ENCODE data around the gene STARD7.
A peak's percentile ranks its signal among the peaks of the same experiment; 100 is the strongest.

The STARD7 gene

GRCh38 chr2:96195410-96196066, 13.1 kb downstream of the STARD7 start:
- DNase-seq, result no peak

GRCh38 chr2:96191937-96192670, 16.5 kb downstream of the STARD7 start:
- DNase-seq, result no peak

DNA sequence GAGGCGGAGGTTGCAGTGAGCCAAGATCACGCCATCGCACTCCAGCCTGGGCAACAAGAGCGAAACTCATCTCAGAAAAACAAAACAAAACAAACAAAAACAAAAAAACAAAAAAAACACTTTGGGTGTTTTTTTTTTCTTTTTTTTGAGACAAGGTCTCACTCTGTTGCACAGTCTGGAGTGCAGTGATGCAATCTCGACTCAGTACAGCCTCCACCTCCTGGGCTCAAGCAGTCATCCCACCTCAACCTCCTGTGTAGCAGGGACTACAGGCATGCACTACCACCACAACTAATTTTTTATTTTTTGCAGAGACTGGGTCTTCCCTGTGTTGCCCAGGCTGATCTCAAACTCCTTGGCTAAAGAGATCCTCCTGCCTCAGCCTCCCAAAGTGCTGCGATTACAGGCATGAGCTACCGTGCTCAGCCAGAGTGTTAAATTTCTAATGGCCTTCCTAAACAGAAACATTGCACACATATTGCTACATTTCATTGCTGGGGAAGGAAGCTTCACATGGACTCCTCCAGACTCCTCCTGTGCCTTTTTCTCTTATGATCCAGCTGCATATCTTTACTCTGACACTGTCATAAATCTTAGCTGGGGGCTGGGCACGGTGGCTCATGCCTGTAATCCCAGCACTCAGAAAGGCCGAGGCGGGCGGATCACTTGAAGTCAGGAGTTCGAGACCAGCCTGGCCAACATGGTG, 19.7 kb downstream of the STARD7 start:
- DNase-seq, result no peak

DNA sequence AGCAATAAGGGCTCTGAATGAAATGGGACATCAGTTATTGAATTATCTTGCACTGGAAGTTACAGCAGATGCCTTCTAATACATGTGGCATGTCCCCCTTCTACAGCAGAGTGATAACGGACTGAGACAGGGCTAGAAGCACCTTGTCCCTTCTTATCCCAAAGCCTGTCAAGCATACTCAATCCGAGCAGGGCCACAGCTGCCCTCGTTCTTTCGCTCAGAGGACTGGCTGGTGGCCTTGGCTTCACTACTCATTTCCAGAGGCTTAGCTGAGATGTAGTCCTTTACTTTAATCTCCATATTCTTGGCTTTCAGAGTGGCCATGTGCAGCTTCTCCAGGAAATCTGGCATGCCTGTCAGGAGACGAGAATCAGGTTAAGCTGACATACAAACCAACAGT, 22.1 kb downstream of the STARD7 start:
- DNase-seq, result no peak

GRCh38 chr2:96185516-96185915, 23.1 kb downstream of the STARD7 start:
- no peak for DNase-seq

DNA sequence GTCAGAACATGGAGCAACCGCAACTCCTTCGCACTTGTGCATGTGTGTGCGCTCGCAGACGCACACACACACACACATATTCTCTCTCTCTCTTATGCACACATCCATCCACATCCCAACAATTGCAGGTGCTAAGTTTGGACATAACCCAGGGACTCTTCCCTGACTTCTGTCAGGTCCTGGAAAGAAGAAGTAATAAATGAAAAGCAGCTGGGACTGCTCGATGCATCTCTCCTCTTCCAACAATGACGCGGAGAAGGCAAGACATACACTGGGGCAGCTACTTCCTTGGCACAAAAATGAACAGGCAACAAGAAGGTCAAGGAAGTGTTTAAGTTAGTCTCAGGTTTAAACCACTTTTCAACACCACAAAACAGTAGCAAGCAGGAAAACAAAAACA, 23.6 kb downstream of the STARD7 start:
- no peak for DNase-seq

DNA sequence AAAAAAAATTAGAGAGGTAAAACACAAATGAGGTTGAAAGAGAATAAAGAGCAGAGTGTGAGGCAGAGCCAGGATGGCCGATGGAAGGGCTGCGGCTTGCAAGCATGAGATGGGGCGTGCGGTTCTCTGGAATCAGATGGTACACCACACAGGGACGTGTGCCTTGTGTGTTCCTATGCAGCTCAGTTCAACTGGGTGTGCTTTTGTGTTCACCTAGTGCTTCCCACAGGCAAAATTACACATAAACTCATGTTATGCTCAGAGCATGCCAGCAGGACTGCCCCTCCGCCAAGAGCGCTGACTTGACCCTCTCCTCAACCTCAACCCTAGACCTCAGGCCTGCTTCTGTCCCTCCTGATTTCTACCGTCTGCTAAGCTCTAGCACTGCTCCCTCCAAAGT, 24.4 kb downstream of the STARD7 start:
- DNase-seq, result no peak

- DNase-seq, result no peak
Observed at GRCh38 chr2:96181529-96181928, 27.1 kb downstream of the STARD7 start.

DNA sequence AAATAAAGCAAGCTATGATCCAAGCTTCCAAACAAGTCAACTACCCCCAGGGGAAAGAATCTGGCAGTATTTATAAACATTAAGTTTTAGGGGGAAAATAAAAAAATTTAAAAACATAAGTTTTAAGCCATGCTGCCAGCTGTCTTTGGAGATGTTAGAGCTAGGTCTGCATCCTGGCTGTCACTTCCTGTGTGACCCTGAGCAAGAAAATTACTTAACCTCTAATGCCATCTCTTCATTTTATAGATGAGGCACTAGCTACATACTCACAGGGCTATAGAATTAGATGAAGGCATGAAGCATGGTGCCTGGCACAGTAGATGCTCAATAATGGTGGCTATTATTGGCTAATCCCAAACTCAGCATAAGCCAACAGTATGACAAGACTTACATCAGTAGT, 28.1 kb downstream of the STARD7 start:
- no peak for DNase-seq

GRCh38 chr2:96180002-96180401, 28.6 kb downstream of the STARD7 start:
- DNase-seq, result no peak

GRCh38 chr2:96176661-96177060, 32.0 kb downstream of the STARD7 start:
- no peak for DNase-seq

- no peak for DNase-seq
Observed at GRCh38 chr2:96175951-96176350, 32.7 kb downstream of the STARD7 start.

- DNase-seq, result peak; percentile 88
Observed at GRCh38 chr2:96174251-96175144, 34.1 kb downstream of the STARD7 start.

DNA sequence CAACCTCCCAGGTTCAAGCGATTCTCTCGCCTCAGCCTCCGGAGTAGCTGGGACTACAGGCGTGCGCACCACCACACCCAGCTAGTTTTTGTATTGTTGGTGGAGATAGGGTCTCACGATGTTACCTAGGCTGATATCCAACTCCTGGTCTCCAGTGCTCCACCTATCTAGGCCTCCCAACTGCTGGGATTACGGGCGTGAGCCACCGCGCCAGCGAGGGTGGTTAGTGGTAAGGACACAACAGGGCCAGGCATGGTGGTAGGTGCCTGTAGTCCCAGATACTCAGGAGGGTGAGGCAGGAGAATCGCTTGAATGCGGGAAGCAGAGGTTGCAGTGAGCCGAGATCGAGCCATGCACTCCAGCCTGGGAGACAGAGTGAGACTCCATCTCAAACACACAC, 36.8 kb downstream of the STARD7 start:
- DNase-seq, result no peak

- no peak for DNase-seq
Observed at GRCh38 chr2:96170626-96171025, 38.0 kb downstream of the STARD7 start.

GRCh38 chr2:96169868-96170507, 38.6 kb downstream of the STARD7 start:
- DNase-seq, result no peak

DNA sequence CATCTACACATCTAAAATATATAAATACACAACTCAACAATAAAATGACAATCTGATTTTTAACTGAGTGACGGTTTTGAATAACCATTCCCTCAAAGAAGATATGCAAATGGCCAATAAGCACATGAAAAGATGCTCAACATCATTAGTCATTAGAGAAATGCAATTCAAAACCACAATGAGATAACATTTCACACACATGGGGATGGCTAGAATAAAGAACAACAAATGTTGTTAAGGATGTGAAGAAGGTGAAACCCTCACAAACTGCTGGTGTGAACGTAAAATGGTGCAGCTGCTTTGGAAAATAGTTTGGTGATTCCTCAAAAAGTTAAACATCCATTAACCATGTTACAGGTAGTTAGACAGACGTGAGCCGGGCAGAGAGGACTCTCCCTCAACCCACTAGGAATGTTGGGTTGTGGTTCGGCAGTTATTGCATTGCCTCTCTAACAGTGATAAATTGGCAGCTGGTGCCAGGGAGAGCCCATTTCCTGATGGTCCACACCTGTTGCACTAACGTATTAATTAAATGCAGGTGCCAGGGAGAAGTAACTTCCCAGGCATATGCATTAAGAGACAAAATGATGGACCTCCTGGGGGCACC, 41.1 kb downstream of the STARD7 start:
- DNase-seq, result no peak

GRCh38 chr2:96164459-96165184, 44.0 kb downstream of the STARD7 start:
- DNase-seq, result peak; percentile 92

DNA sequence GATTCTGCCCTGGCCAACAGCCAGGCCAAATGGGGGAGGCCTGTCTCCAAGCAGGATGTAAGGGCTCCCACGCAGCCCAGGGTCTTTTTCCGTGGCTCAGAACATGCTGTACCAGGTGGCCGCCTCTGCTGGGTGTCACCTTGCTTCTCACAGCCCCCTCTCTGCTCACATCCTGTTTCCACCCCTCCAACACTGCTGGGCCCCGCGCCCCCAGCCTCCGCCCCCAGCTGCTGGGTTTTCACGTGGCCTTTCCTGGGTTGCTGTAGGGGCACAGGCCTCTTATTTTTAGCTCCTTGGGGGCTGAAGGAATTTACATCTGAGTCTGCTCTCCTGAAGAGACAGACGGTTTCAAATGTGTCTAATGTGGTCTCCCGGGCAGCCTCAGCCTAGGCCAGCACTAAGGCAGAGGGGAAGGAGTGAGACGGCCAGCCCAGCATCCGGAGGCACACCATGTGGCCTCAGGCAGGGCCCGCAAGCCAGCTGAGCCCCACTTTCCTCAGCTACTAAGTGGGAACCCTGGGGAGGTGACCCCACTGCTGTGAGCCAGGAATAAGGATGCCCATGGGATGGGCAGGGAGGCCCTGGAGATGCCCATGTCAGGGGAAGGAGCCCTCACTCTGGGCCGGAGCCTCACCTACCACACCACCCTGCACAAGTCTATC, 44.7 kb downstream of the STARD7 start:
- DNase-seq, result peak; percentile 72

DNA sequence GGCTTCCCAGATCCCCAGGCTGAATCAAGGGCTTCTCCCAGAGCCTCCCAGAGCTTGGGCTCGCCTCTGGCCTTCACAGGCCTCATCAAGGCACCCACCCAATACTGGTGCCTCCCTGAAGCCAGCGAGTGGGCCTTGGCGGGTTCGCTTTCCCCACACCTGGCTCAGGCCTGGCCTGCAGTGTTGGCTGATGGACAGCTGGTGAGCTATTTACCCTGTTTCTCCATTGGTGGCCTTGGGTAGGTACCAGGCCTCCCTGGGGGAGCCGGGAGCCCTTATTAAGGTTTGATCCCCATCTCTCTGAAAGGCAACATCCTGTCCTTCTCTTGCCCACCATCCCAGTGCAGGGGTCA, 45.2 kb downstream of the STARD7 start:
- no peak for DNase-seq

DNA sequence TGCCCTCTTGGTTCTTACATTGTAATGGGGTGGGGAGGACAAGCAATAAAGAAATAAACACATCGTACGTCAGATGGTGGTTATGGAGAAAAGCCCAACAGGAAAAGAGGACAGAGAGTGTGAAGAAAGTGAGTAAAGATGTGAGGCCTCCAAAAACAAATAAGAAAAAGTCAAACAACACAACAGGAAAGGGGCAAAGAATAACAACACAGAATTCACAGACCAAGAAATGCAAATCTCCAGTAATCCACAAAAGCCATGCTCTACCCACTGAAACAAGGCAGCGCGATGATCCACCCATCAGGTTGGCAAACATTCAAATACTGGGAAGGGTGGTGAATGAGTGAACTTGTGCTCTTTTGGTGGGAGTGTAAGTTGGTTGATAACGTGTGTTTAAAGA, 46.7 kb downstream of the STARD7 start:
- DNase-seq, result peak; percentile 42

Measured in activated CD4-positive, alpha-beta T cell treated with anti-CD3 and anti-CD28 coated beads, Interleukin-10, Interleukin-2, amounts not matched to agents 100 ng/mL and 50 ng/mL, durations not matched to agents 16 hours and 8 hours (primary cell).